PFSK-1 (cell line): ENCODE measurements around the gene SPATA12.

Experiments used
- FOXP2 ChIP-seq: optimal IDR thresholded peaks from 2 replicates; pipeline ENCODE3; 2011; ENCODE audit warnings: borderline replicate concordance, control low read depth, inconsistent platforms; ENCODE audit not compliant: insufficient read depth; ENCODE audit errors: extremely low read length, extremely low read depth
- POLR2AphosphoS5 ChIP-seq: IDR thresholded peaks from 2 replicates; pipeline ENCODE4 v1.6.1; 2012; ENCODE audit warnings: low read depth, mild to moderate bottlenecking, control low read depth, low read length, moderate library complexity
- REST ChIP-seq, 2 experiments: IDR thresholded peaks; 2 replicates each; pipeline versions ENCODE4 v1.6.1 to v1.8.0; 2011 to 2012; ENCODE audit warnings: low read depth in 2 of 2, low read length in 2 of 2, control low read depth in 1 of 2, inconsistent platforms in 1 of 2, mild to moderate bottlenecking in 1 of 2, moderate library complexity in 1 of 2; ENCODE audit not compliant: insufficient read depth in 1 of 2
- SIN3A ChIP-seq: IDR thresholded peaks from 2 replicates; pipeline ENCODE4 v1.6.1; 2012; ENCODE audit warnings: mild to moderate bottlenecking, low read length, moderate library complexity, borderline replicate concordance; ENCODE audit not compliant: insufficient read depth
- TAF1 ChIP-seq: IDR thresholded peaks from 2 replicates; pipeline ENCODE4 v1.6.1; 2012; ENCODE audit warnings: low read length, control low read depth, borderline replicate concordance; ENCODE audit not compliant: insufficient read depth

Gene SPATA12

GRCh38 chr3:57087361-57088092 lies 27.1 kb downstream of the SPATA12 start:
- TF ChIP-seq SIN3A (no peak), POLR2AphosphoS5 (no peak)

GRCh38 chr3:57088503-57088902 lies 28.0 kb downstream of the SPATA12 start:
- TF ChIP-seq SIN3A = no peak
- no peak for TF ChIP-seq TAF1
- TF ChIP-seq POLR2AphosphoS5 = no peak
- TF ChIP-seq REST (IDR thresholded peaks at IDR 0.05; ENCODE audit: insufficient read depth in 1 of 2, low read depth in 2 of 2, low read length in 2 of 2) = no peak
- TF ChIP-seq FOXP2 = no peak

DNA sequence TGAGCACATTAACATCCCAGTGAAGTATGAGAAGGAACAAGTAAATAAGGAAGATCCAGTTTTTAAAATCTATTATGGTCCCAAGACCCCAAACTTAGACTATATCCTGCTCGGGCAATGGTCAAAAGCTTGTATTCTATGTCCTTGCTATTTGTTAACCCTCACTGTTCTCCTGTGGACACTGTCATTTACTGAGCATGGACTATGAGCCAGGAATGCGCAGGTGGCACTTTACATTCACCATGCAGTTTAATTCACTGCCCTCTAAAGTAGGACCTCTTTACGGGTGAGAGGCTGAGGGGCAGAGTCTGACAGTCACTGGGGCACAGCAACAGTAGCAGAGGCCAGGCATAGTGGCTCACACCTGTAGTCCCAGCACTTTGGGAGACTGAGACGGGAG lies 28.6 kb downstream of the SPATA12 start:
- TF ChIP-seq SIN3A (no peak), REST (IDR thresholded peaks at IDR 0.05; ENCODE audit: insufficient read depth in 1 of 2, low read depth in 2 of 2, low read length in 2 of 2) (no peak), TAF1 (no peak), POLR2AphosphoS5 (no peak), FOXP2 (no peak)

GRCh38 chr3:57091521-57092273 lies 31.2 kb downstream of the SPATA12 start:
- TF ChIP-seq REST (IDR thresholded peaks at IDR 0.05; ENCODE audit: insufficient read depth in 1 of 2, low read depth in 2 of 2, low read length in 2 of 2) (no peak), TAF1 (no peak), FOXP2 (no peak), SIN3A (no peak), POLR2AphosphoS5 (no peak)

DNA sequence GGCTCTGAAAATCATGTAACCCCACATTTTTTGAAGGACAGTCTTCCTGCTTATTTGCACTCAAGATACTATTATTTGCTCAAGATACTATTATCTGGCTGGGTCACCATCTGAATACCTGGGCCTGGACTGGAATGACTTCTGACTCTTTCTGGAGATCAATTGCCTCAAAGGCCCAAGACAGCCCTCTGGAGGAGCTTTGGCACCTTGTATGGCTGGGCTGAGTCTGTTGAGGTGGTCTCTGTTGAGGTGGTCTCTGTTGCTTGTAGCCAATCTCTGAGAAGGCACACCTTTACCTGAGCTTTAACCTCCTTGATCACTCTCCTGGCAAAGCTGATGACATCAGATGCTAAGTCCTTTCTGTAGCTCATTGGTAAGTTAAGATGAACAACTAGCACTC lies 33.0 kb downstream of the SPATA12 start:
- TF ChIP-seq FOXP2 (no peak), SIN3A (no peak), TAF1 (no peak), REST (IDR thresholded peaks at IDR 0.05; ENCODE audit: insufficient read depth in 1 of 2, low read depth in 2 of 2, low read length in 2 of 2) (no peak), POLR2AphosphoS5 (no peak)
